ENCODE data around the gene TPO. TPM values are rescaled to one million over a fixed set of nuclear protein-coding genes. Genes with fewer than 3 reads are reported as not detected.
"Not testable (repeated sequence)": the region's sequence is repeated elsewhere in the genome, so short reads cannot be mapped to it uniquely, and the experiment has no call there.

The TPO gene
- total RNA-seq, 1 donor from 2014 or later = 7.0 TPM

DNA sequence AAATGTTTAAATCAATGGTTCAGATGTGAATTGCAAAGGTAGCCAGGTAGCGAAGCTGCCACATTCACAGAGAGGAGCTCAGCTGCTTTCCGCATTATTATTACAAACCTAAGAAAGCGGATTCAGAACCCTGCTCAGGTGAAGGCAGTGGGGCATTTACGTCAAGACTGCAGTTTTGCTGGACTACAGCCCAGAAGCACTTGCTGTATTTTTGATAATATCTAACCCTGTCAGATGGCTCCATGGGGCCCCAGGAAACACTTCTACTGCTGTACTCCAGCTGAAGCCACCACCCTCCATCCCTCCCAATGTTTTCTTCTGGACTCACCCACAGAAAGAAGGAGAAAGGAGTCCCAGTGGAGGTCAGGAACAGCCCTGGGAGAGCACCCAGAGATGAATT, 96.9 kb downstream of the TPO start:
- DNase-seq (no peak), ATAC-seq (ENCODE audit: poor library complexity) (peak; percentile 15)
- intact Hi-C loops (cut with DNase I) = no loop called here

DNA sequence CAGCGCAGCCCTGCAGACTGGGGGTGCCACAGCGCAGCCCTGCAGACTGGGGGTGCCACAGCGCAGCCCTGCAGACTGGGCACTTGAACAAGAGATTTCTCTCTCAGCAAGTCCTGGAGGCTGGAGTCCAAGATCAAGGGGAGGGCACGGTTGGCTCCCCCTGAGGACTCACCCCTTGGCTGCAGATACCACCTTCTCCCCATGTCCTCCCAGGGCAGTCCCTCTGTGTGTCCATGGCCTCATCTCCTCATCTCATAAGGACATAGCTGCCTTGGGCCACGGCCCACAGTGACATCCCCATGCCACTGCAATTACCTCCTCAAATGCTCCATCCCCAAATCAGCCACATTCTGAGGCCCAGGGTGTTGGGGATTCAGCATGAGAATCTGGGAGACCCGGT, 98.2 kb downstream of the TPO start:
- ATAC-seq (ENCODE audit: poor library complexity) (no peak), DNase-seq (no peak)
- intact Hi-C loops (cut with DNase I) = no loop called here

DNA sequence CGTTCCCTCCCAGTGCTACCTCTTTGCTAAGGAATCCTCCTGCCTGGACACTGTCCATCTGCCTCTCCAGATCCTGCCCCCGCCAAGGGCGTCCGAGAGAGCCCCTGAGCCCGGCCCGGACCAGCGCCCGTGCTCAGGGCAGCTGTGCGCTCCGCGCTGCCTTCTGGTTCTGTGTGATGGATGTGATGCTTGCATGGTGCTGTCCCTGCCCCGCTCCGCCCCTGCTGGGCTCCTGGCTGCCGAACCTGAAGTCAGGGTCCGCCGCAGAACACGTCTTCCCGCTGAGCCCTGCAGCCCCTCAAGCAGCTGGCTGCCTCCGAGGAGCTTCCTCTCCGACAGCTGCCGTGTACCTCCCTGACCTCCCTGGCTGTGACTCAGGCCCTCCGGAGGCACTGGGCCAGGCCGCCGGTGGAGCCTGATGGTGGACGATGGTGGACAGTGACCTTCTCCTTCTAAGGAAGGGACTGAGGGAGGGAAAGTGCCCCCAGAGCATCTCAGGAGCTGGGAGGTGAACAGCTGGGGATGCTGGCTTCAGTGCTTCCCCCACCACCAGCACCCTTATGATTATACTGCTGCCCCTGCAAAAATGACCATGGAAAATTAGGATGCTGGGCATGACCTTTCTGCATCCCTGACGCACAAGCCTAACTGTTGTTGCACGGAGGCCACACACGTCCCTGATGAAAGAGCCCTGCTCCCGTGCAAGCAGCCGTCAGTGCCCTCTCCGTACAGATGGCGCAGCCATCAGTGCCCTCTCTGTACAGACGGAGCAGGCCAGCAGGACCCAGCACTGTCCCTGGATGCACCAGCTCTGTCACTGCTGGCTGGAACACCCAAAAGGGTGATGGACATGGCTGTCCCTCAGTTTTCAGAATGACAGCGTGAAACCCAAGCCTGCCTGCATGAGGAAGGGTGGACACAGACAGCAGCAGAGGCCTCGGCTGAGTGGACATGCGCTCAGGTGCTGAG, 99.3 kb downstream of the TPO start:
- intact Hi-C loops (cut with DNase I) = no loop called here
- ATAC-seq (ENCODE audit: poor library complexity) (no peak), DNase-seq (no peak)

DNA sequence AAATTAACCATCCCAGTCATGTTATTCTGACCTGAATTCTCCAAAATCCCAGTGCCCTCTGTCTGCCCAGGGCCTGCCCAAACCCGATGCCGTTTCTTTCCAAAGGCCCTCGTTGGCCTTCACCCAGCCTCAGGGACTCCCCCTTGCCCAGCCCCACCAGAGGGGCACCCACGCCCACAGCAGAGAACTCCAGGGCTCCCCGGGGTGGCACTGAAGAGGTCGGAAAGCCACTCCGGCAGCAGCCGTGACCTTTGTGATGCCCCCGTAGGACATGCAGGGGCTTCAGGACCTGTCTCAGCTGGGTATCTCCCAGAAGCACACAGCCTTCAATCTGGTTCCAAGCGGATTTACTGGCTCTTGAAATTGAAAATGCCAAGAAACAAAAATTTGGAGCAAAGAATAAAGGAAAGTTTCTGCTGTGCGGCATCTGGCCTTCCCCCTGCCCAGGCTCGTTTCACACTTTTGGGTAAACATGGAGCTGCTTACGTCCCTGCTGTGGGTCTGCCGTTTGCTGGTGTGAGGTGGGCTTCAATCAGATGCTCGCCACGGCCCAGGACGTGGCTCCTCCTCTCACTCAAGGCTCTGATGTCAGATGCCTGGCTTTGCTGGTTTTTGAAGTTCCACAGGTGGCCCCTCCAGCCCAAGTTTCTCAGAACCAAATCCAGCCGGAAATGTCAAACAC, 101.3 kb downstream of the TPO start:
- ATAC-seq (ENCODE audit: poor library complexity) = no peak
- intact Hi-C loops (cut with DNase I) = no loop called here
- no peak for DNase-seq

DNA sequence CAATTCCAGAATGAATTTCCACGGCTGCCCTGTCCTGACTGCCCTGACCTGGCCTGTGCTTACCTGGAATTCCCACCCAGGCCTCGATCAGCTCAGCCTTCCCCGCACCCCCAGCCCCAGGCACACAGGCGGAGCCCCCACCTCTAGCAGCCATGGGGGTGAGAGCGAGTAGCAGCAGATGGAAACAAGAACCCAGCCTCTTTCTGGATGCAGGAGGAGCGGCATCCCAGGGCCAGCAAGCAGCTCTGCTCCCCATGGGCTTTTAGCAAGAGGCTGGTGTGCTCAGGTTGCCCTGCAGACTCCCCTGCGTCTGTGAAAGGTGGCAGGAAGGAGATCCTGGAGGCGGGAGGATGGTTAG, 101.8 kb downstream of the TPO start:
- ATAC-seq (ENCODE audit: poor library complexity) (no peak), DNase-seq (no peak)
- intact Hi-C loops (cut with DNase I) = no loop called here

DNA sequence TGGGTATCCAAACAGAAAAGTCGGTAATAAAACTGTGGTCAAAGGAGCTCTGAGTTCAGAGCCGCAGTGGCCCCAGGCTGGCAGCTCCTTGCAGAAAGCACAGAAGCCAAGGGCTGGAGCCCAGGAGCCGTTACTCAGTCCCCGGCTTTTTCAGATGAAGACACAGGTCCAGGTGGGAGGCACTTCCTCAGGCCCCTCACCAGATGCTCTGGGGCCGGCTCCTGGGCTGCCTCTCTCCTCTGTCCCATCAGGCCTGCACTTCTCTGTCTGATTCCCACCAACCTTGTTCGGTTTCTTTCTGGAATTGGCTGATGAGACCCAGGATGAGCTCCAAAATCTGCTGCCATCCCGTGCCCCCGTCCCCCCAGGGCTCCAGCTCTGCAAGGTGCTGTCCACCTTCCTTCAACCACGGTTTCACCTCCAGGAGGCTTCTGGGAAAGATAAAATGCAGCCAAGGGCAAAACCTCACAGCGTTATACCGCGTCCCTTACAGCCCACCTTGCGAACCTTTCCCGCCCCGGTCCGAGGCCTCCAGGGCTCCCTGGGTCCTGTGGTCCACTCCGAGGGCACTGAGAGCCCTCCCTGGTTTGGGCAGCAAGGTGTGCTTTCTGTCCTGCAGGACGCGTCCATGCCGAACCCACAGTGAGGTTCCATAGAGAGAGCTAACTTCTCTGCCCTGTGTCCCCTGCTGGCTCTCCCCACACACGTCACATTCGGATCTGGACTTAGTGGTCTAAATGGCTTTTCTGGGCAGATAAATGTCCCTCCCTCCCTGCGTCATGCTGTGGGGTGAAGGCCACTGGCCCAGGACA, 102.9 kb downstream of the TPO start:
- DNase-seq = no peak
- intact Hi-C loops (cut with DNase I) = no loop called here
- no peak for ATAC-seq (ENCODE audit: poor library complexity)

DNA sequence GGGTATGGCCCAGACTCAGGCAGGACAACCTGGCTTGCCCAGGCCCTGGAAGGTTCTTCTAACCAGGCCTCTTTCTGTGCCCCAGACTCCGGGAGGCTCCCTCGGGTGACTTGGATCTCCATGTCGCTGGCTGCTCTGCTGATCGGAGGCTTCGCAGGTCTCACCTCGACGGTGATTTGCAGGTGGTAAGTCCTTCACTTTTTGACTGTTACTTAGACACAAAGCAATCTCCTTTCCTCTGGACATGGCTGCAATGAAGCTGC, 103.5 kb downstream of the TPO start:
- ATAC-seq (ENCODE audit: poor library complexity) = no peak
- intact Hi-C loops (cut with DNase I) = no loop called here
- DNase-seq = no peak

DNA sequence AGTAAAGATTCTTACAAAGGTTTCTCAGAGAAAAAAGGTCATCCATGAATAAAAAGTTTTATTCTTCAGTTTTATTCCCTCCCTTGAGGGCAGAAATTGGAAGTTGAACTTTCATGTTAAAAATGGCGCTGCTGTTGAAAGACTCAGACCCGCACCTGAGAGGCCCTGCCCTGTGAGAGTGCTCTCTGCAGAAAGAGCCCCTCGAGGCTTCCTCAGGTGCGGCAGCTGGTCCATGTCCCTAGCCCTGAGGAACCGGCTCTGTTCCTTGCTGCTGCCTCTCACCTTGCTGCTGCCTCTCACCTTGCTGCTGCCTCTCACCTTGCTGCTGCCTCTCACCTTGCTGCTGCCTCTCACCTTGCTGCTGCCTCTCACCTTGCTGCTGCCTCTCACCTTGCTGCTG, 104.0 kb downstream of the TPO start:
- DNase-seq; intact Hi-C loops (cut with DNase I); ATAC-seq (ENCODE audit: poor library complexity): not testable (repeated sequence)

DNA sequence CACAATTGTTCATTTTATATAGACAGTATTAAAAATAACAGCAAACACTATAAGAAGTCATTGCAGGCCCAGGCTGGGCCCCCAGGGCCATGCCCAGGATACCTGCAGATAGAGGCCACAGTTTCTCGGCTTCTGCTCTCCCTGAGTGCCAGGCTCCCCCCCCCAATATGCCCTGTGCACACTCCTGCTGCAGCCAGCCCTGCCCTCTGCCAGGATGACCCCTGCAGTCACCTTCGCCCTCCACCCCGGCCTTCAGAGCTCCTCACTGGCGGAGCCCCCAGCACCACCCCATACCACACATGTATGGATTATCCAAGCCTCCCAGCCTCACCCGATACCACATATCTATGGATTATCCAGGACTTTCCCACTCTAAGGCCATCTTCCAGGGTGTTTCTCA, 104.5 kb downstream of the TPO start:
- DNase-seq = no peak
- intact Hi-C loops (cut with DNase I) = no loop called here
- ATAC-seq (ENCODE audit: poor library complexity) = no peak

DNA sequence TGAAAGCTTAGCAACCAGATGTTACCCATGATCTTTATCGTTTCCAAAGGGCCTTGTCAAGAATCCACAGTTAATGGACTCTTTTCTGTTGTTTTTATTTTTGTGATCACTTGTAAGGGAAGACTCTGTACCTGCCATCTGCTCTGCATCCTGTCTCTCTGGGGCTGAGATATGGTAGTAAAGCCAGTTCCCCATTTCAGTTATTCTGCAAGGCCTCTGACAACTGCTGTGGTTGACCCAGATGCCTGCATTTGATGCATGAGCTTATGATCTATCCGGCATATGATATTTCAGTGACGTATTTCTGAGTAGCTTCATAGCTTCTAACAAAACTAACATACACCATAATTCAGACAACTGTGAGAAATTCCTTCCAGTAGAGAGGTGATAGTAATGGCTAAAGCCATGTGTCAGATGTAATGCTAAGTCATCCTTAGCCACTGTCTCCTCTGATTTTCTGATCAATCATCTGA, 105.1 kb downstream of the TPO start:
- DNase-seq (no peak), ATAC-seq (ENCODE audit: poor library complexity) (no peak)
- intact Hi-C loops (cut with DNase I) = no loop called here

DNA sequence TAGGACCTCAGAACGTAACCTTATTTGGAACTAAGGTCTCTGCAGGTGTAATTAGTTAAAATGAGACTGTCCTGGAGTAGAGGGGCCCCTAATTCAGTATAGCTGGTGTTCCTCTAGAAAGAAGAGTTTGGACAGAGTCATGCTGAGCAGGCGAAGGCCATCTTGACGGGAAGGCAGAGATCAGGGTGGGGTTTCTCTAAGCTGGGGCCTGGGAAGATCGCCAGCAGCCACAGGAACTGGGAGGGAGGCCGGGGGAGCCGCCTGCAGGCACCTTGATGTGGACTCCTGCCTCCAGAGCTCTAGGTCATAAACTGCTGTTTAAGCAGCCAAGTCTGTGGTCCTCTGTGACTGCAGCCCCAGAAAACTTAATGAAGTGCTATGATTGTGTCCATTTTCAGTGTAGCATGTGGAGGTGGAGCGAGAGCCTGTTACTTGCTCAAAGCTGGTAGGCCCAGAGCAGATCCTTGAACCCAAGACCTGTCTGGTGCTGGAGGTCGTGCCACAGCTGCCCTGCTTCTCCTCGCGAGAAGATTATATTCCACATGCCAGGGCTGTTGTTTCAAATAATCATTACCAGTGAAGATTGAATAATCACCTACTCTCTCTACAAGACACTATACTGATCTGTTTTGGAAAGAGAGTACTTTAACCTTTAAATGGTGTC, 105.7 kb downstream of the TPO start:
- intact Hi-C loops (cut with DNase I) = no loop called here
- ATAC-seq (ENCODE audit: poor library complexity) = peak; percentile 22
- DNase-seq = peak; percentile 69

DNA sequence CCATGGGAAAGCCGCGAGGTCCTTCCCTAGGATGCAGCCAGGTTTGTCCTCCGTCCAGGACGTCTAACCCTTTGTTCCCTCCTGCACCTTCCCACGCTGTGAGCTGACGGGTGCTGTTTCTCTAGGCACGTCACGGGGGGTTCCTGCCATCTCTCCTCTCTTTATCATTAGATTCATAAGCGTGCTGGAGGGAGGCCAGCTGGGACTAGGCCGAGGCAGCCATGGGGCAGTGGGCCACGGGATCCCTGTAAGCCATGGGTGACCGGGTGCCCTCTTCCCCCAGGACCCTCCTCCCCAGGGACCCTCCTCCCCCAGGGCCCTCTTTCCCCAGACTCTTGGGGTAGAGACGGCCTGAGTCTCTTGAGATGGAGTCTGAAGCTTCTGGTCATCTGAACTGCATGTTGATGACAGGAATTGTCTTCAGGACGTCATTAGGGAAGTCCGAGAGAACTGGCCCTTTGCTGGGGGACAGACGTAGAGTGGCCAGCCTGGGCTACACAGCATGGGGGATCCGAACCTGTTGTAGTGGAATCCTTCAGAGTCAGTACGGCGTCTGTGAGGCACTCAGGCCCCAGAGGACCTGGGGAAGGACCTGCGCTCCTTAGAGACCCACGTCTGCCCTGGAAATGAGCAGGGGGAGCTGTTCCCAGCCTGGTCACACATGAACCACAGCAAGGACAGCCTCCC, 108.1 kb downstream of the TPO start:
- intact Hi-C loops (cut with DNase I) = no loop called here
- ATAC-seq (ENCODE audit: poor library complexity) = no peak
- no peak for DNase-seq

DNA sequence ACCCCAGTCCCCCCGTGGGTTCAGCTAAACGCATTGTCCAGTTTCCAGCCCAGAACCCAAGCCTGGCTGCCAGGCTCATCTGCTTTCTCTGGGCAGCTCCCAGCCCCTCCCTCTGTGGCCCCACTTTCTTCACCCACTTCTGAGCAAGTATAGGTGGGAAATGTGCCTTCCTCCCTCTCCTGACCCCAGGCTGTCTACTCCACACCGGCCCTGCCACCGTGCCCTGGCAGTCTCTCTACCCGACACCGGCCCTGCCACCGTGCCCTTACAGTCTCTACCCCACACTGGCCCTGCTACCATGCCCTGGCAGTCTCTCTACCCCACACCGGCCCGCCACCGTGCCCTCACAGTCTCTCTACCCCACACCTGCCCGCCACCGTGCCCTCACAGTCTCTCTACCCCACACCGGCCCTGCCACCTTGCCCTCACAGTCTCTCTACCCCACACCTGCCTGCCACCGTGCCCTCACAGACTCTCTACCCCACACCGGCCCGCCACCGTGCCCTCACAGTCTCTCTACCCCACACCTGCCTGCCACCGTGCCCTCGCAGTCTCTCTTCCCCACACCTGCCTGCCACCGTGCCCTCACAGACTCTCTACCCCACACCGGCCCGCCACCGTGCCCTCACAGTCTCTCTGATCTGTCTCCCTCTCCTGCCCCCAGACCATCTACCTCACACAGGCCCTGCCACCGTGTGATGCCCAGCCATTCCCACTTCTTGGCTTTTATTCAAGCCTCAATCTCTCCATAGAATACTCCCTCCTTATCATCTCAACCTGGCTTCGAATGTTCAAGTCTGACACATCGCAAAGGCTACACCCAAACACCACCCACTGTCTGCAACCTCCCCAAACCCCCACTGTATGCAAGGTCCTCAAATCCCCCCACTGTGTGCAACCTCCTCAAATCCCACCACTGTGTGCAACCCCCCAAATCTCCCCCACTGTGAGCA, 108.9 kb downstream of the TPO start:
- no peak for ATAC-seq (ENCODE audit: poor library complexity)
- intact Hi-C loops (cut with DNase I) = no loop called here
- no peak for DNase-seq

DNA sequence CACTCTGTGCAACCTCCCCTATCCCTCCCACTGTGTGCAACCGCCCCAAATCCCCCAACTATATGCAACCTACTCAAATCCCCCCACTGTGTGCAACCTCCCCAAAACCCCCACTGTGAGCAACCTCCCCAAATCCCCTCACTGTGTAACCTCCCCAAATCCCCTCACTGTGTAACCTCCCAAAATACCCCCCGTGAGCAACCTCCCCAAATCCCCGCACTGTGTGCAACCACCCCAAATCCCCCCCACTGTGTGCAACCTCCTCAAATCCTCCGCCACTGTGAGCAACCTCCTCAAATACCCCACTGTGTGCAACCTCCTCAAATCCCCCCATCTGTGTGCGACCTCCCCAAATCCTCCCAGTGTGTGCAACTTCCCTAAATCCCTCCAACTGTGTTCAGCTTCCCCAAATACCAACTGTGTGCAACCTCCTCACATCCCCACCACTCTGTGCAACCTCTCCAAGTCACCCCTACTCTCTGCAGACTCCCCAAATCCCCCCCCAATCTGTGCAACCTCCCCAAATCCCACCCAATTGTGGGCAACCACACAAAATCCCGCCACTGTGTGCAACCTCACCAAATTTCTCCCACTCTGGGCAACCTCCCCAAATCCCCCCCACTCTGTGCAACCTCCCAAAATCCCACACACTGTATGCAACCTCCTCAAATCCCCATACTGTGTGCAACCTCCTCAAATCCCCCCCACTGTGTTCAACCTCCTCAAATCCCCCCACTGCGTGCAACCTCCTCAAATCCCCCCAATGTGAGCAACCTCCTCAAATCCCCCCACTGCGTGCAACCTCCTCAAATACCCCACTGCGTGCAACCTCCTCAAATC, 114.1 kb downstream of the TPO start:
- ATAC-seq (ENCODE audit: poor library complexity) (no peak), DNase-seq (no peak)
- intact Hi-C loops (cut with DNase I) = no loop called here

DNA sequence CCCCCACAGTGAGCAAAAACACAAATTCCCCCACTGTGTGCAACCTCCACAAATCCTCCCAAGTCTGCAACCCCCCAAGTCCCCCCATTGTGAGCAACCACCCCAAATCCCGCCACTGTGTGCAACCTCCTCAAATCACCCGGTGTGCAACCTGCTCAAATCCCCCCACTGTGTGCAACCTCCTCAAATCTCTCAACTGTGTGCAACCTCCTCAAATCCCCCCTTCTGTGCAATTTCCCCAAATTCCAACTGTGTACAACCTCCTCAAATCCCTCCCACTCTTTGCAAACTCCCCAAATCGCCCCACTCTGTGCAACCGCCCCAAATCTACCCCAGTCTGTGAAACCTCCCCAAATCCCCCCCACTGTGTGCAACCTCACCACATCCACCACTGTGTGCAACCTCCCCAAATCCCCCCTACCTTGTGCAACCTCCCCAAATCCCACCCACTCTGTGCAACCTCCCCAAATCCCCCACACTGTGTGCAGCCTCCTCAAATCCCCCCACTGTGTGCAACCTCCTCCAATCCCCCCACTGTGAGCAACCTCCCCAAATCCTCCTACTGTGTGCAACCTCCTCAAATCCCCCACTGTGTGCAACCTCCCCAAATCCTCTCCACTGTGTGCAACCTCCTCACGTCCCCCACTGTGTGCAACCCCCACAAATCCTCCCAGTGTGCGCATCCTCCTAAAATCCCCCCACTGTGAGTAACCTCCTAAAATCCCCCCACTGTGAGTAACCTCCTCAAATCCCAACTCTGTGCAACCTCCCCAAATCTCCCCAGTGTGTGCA, 115.2 kb downstream of the TPO start:
- ATAC-seq (ENCODE audit: poor library complexity) (no peak), DNase-seq (no peak)
- intact Hi-C loops (cut with DNase I) = no loop called here

DNA sequence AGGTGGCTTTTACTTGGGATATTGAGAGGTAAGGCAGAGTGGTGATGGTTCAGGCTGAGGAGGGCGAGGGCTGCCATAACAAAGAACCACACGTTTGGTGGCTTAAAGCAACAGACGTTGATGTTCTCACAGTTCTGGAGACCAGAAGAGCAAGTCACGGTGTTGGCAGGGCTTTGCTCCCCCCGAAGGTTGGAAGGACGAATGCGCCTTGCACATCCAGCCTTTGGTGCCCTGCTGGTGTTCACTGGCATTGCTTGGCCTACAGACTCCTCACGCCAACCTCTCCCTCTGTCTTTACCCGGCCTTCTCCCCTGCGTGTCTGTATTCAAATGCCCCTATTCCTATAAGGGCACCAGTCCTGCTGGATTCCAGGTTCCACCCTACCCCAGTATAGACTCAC, 125.4 kb downstream of the TPO start:
- ATAC-seq (ENCODE audit: poor library complexity) (no peak), DNase-seq (no peak)
- intact Hi-C loops (cut with DNase I) = no loop called here

Data from Right ventricle myocardium superior (tissue), 1 donor.